H9 (cell line): ENCODE measurements around the gene TRIM65. TPM values are rescaled to one million over a fixed set of nuclear protein-coding genes. Genes with fewer than 3 reads are reported as not detected.

ENCODE experiments used
- DNase-seq: peaks from one replicate; pipeline ENCODE4 v3.0.0-alpha.2; 2017
- H2AFZ ChIP-seq: one replicate; pipeline ENCODE4 v1.6.1; 2013; ENCODE audit warnings: mild to moderate bottlenecking, low read length, control low read depth, moderate library complexity
- H2AK5ac ChIP-seq: 2 replicates; pipeline ENCODE4 v1.6.1; 2013; ENCODE audit warnings: low read length, control low read depth, mixed read lengths; ENCODE audit not compliant: insufficient read length
- H2BK120ac ChIP-seq: one replicate; pipeline ENCODE4 v1.6.1; 2013; ENCODE audit warnings: low read depth, mild to moderate bottlenecking, low read length, control low read depth, inconsistent platforms; ENCODE audit not compliant: poor library complexity, severe bottlenecking
- H2BK12ac ChIP-seq: 2 replicates; pipeline ENCODE4 v1.6.1; 2013; ENCODE audit warnings: low read length, control low read depth, mixed read lengths, low read depth; ENCODE audit not compliant: insufficient read length
- H2BK15ac ChIP-seq: 2 replicates; pipeline ENCODE4 v1.6.1; 2013; ENCODE audit warnings: low read depth, low read length, control low read depth
- H2BK20ac ChIP-seq: one replicate; pipeline ENCODE4 v1.6.1; 2013; ENCODE audit warnings: low read depth, mild to moderate bottlenecking, low read length, control low read depth, inconsistent platforms; ENCODE audit not compliant: poor library complexity, severe bottlenecking
- H2BK5ac ChIP-seq: 2 replicates; pipeline ENCODE4 v1.6.1; 2013; ENCODE audit warnings: low read length, control low read depth, mixed read lengths; ENCODE audit not compliant: insufficient read length
- H3K14ac ChIP-seq: 2 replicates; pipeline ENCODE4 v1.6.1; 2013; ENCODE audit warnings: low read length, control low read depth; ENCODE audit not compliant: insufficient read depth
- H3K18ac ChIP-seq: 2 replicates; pipeline ENCODE4 v1.6.1; 2013; ENCODE audit warnings: low read depth, mild to moderate bottlenecking, mixed read lengths, low read length, control low read depth; ENCODE audit not compliant: insufficient read length
- H3K23ac ChIP-seq: 2 replicates; pipeline ENCODE4 v1.6.1; 2013; ENCODE audit warnings: low read length, control low read depth, mixed read lengths, low read depth; ENCODE audit not compliant: insufficient read length
- H3K23me2 ChIP-seq: 2 replicates; pipeline ENCODE4 v1.6.1; 2013; ENCODE audit warnings: low read depth, mild to moderate bottlenecking, mixed read lengths, low read length, control low read depth; ENCODE audit not compliant: insufficient read length, poor library complexity, severe bottlenecking
- H3K27ac ChIP-seq: 2 replicates; pipeline ENCODE4 v1.5.1; 2013; ENCODE audit warnings: low read length, control low read depth, mixed read lengths, low read depth; ENCODE audit not compliant: insufficient read length
- H3K27me3 ChIP-seq: 2 replicates; pipeline ENCODE4 v1.6.1; 2013; ENCODE audit warnings: low read length, control low read depth, inconsistent platforms; ENCODE audit not compliant: insufficient read depth
- H3K4ac ChIP-seq: 2 replicates; pipeline ENCODE4 v1.6.1; 2013; ENCODE audit warnings: low read depth, mild to moderate bottlenecking, control low read depth, inconsistent platforms, low read length, moderate library complexity
- H3K4me1 ChIP-seq: 2 replicates; pipeline ENCODE4 v1.6.1; 2013; ENCODE audit warnings: low read length, control low read depth, inconsistent platforms; ENCODE audit not compliant: insufficient read depth
- H3K4me2 ChIP-seq: 2 replicates; pipeline ENCODE4 v1.6.1; 2013; ENCODE audit warnings: low read length, control low read depth, mixed read lengths; ENCODE audit not compliant: insufficient read length, insufficient read depth
- H3K56ac ChIP-seq: 2 replicates; pipeline ENCODE4 v1.6.1; 2013; ENCODE audit warnings: low read depth, mild to moderate bottlenecking, mixed read lengths, low read length, control low read depth; ENCODE audit not compliant: insufficient read length
- H3K79me1 ChIP-seq: 2 replicates; pipeline ENCODE4 v1.6.1; 2013; ENCODE audit warnings: low read depth, mild to moderate bottlenecking, moderate library complexity, low read length, control low read depth, inconsistent platforms; ENCODE audit not compliant: insufficient read depth, poor library complexity, severe bottlenecking
- H3K79me2 ChIP-seq: 2 replicates; pipeline ENCODE4 v1.6.1; 2013; ENCODE audit warnings: low read length, control low read depth, inconsistent platforms; ENCODE audit not compliant: insufficient read depth
- H3K9ac ChIP-seq: 2 replicates; pipeline ENCODE4 v1.6.1; 2013; ENCODE audit warnings: low read length, control low read depth, mixed read lengths; ENCODE audit not compliant: insufficient read length; ENCODE audit errors: extremely low read depth
- H3K9me3 ChIP-seq: one replicate; pipeline ENCODE4 v1.6.1; 2013; ENCODE audit warnings: low read depth, low read length, inconsistent platforms; ENCODE audit not compliant: control insufficient read depth
- H3T11ph ChIP-seq: one replicate; pipeline ENCODE4 v1.6.1; 2013; ENCODE audit warnings: mild to moderate bottlenecking, low read length, control low read depth, inconsistent platforms
- H4K20me1 ChIP-seq: one replicate; pipeline ENCODE4 v1.6.1; 2013; ENCODE audit not compliant: control insufficient read depth, insufficient read length, insufficient read depth
- H4K5ac ChIP-seq: 2 replicates; pipeline ENCODE4 v1.6.1; 2013; ENCODE audit warnings: low read depth, mild to moderate bottlenecking, mixed read lengths, low read length, control low read depth; ENCODE audit not compliant: insufficient read length
- H4K8ac ChIP-seq: replicated peaks from 2 replicates; pipeline ENCODE4 v1.6.1; 2013; ENCODE audit warnings: low read length, control low read depth, mixed read lengths, low read depth; ENCODE audit not compliant: insufficient read length
- H4K91ac ChIP-seq: 2 replicates; pipeline ENCODE4 v1.6.1; 2013; ENCODE audit warnings: low read depth, mild to moderate bottlenecking, moderate library complexity, mixed read lengths, low read length, control low read depth; ENCODE audit not compliant: insufficient read length
- H3K27ac Mint-ChIP-seq, 3 experiments: 2 replicates in 2 of 3; 3 replicates in 1 of 3; pipeline ENCODE4 v1.8.0; 2020 to 2021; ENCODE audit warnings: mixed read lengths in 3 of 3, mild to moderate bottlenecking in 1 of 3, moderate library complexity in 1 of 3
- H3K27me3 Mint-ChIP-seq: 2 replicates; pipeline ENCODE4 v1.8.0; 2021; ENCODE audit warnings: low read depth, mild to moderate bottlenecking, moderate library complexity, mixed read lengths
- H3K36me3 Mint-ChIP-seq, 3 experiments: 2 replicates in 2 of 3; 3 replicates in 1 of 3; pipeline ENCODE4 v1.8.0; 2020 to 2021; ENCODE audit warnings: low read depth in 3 of 3, mixed read lengths in 3 of 3; ENCODE audit not compliant: insufficient read depth in 1 of 3
- H3K4me1 Mint-ChIP-seq, 2 experiments: 2 replicates each; pipeline ENCODE4 v1.8.0; 2020; ENCODE audit warnings: mixed read lengths in 2 of 2
- H3K4me3 Mint-ChIP-seq, 2 experiments: 2 replicates in 1 of 2; 3 replicates in 1 of 2; pipeline ENCODE4 v1.8.0; 2020 to 2021; ENCODE audit warnings: mild to moderate bottlenecking in 2 of 2, mixed read lengths in 2 of 2, moderate library complexity in 1 of 2
- H3K9me3 Mint-ChIP-seq, 2 experiments: 2 replicates in 1 of 2; 3 replicates in 1 of 2; pipeline ENCODE4 v1.8.0; 2020; ENCODE audit warnings: mild to moderate bottlenecking in 2 of 2, mixed read lengths in 2 of 2, moderate library complexity in 1 of 2
- WGBS: extraction: QIAGEN DNeasy Blood & Tissue Kit; methylation state at CpG from one replicate; pipeline ENCODE4 v1.1.7; 2013; ENCODE audit warnings: missing lambda C conversion rate, low lambda C conversion rate, mixed read lengths; ENCODE audit not compliant: insufficient read length; ENCODE audit errors: extremely low coverage; 5-methylcytosine and 5-hydroxymethylcytosine counted together
- total RNA-seq: library from RNA; stranded (reverse); gene quantifications from 2 replicates; pipeline ENCODE4 v1.2.1, GENCODE V29; 2021
- TF ChIP-seq, protein P1 (sequence below): fragments of 200-600 bp; sonication (generic); conservative IDR thresholded peaks from 3 replicates; pipeline ENCODE4 v1.8.0; 2021; ENCODE audit warnings: antibody characterized with exemption, mild to moderate bottlenecking

The TRIM65 gene
- total RNA-seq, 1 experiment from 2014 or later = 34.1 TPM

DNA sequence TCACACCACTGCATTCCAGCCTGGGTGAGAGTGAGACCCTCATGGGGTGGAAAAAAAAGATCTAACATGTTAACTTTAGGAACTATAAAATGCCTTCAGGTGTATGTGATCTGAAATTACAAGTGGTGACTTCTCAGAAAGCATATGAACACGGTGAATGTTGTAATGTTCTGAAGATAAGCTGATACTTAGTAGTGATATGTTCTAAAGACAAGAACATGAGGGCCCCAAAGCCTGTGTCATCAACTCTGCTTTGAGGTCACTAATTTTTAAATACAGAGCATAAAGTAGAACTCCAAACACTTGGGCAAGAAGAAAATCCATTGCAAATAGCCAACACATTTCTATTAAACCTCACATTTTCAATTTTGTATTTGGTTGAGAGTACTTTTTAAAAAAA lies 46.7 kb upstream of the TRIM65 start:
- no CpG with 5 or more reads among the region's 1 CpG for WGBS
- Histone ChIP-seq H3K27me3 (no peaks in the 10 kb centered on the region), H3K18ac (no peak overlapping the region), H2BK5ac (no peak overlapping the region), H2BK15ac (no peak overlapping the region), H4K91ac (no peak overlapping the region), H3K23ac (no peak overlapping the region), H3K56ac (no peak overlapping the region), H3K4ac (no peak overlapping the region), H4K20me1 (no peaks in the 10 kb centered on the region), H2AK5ac (no peak overlapping the region), H3K79me1 (no peaks in the 10 kb centered on the region), H2BK12ac (no peak overlapping the region), H3K23me2 (no peaks in the 10 kb centered on the region), H3K27ac (no peak overlapping the region), H3K14ac (no peak overlapping the region), H4K5ac (no peak overlapping the region), H3K4me2 (no peak overlapping the region), H3K4me1 (no peaks in the 10 kb centered on the region), H2BK120ac (no peak overlapping the region), H3K79me2 (no peaks in the 10 kb centered on the region), H2AFZ (no peak overlapping the region), H3K9ac (no peak overlapping the region), H3K9me3 (no peaks in the 10 kb centered on the region), H2BK20ac (no peak overlapping the region), H4K8ac (no peak overlapping the region), H3T11ph (no peak overlapping the region)
- Mint-ChIP-seq H3K9me3 (no peaks in the 10 kb centered on the region; a peak in 1 of 5 replicates), H3K27ac (no peak overlapping the region), H3K4me3 (no peak overlapping the region), H3K4me1 (peaks cover 12 to 15% of the 10 kb centered on the region in 2 experiments), H3K36me3 (peaks cover 3 to 25% (median 16%) of the 10 kb centered on the region in 3 experiments; a peak in 6 of 7 replicates), H3K27me3 (no peaks in the 10 kb centered on the region)
- TF ChIP-seq, protein P1, sequence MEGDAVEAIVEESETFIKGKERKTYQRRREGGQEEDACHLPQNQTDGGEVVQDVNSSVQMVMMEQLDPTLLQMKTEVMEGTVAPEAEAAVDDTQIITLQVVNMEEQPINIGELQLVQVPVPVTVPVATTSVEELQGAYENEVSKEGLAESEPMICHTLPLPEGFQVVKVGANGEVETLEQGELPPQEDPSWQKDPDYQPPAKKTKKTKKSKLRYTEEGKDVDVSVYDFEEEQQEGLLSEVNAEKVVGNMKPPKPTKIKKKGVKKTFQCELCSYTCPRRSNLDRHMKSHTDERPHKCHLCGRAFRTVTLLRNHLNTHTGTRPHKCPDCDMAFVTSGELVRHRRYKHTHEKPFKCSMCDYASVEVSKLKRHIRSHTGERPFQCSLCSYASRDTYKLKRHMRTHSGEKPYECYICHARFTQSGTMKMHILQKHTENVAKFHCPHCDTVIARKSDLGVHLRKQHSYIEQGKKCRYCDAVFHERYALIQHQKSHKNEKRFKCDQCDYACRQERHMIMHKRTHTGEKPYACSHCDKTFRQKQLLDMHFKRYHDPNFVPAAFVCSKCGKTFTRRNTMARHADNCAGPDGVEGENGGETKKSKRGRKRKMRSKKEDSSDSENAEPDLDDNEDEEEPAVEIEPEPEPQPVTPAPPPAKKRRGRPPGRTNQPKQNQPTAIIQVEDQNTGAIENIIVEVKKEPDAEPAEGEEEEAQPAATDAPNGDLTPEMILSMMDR = no peak
- DNase-seq = no peak
